ENCODE measurements around the gene SLCO2B1.
"Not testable (repeated sequence)": the region's sequence is repeated elsewhere in the genome, so short reads cannot be mapped to it uniquely, and the experiment has no call there.

GRCh38 chr11:75105967-75106681 is 44.8 kb upstream of the SLCO2B1 start:
- TF ChIP-seq POLR2A, CTCF, POLR2AphosphoS5, EP300 (IDR thresholded peaks at IDR 0.05): not testable (repeated sequence)
